OCI-LY1 (cell line): Measurements from ENCODE around the gene CCNQ.

Experiments used
- CTCF ChIP-seq: fragments of 200-600 bp; sonication (generic), shearing (Covaris generic); IDR thresholded peaks from 2 replicates; pipeline ENCODE4 v1.5.1; 2017; ENCODE audit warnings: mild to moderate bottlenecking, antibody characterized with exemption, low read length, moderate library complexity, mixed read lengths
- EZH2 ChIP-seq: fragments of 200-600 bp; sonication (generic), shearing (Covaris generic); IDR thresholded peaks from 2 replicates; pipeline ENCODE4 v1.8.0; 2017; ENCODE audit warnings: borderline replicate concordance, mixed run types, mild to moderate bottlenecking, antibody characterized with exemption, low read length, moderate library complexity, mixed read lengths

GRCh38 chrX:153628129-153628528, 29.2 kb upstream of the CCNQ start:
- no peak for TF ChIP-seq CTCF
- no peak for TF ChIP-seq EZH2
